DMS114 treated with DMSO at 0.1 percent for 48 hours (cell line): ENCODE results near the gene TICAM2.

Experiments
- DNase-seq: peaks from one replicate; lab custom pipeline; 2025; ENCODE audit not compliant: unreplicated experiment; lab: John Stamatoyannopoulos, UW

TICAM2 gene

GRCh38 chr5:115573133-115573532 is 29.1 kb downstream of the TICAM2 start:
- DNase-seq = no peak

GRCh38 chr5:115571441-115571878 is 30.8 kb downstream of the TICAM2 start:
- no peak for DNase-seq

- no peak for DNase-seq
These were observed 33.6 kb downstream of the TICAM2 start for GRCh38 chr5:115568668-115569067.

GRCh38 chr5:115565233-115565632 is 37.0 kb downstream of the TICAM2 start:
- no peak for DNase-seq

- no peak for DNase-seq
These were observed 41.1 kb downstream of the TICAM2 start for GRCh38 chr5:115561176-115561575.

- no peak for DNase-seq
These were observed 42.8 kb downstream of the TICAM2 start for GRCh38 chr5:115559524-115559923.

- DNase-seq = no peak
These were observed 43.8 kb downstream of the TICAM2 start for GRCh38 chr5:115558388-115558956.

- no peak for DNase-seq
These were observed 44.5 kb downstream of the TICAM2 start for GRCh38 chr5:115557667-115558387.

GRCh38 chr5:115556276-115556675 is 46.0 kb downstream of the TICAM2 start:
- no peak for DNase-seq

- no peak for DNase-seq
These were observed 47.1 kb downstream of the TICAM2 start for GRCh38 chr5:115555084-115555633.

- DNase-seq = no peak
These were observed 49.2 kb downstream of the TICAM2 start for GRCh38 chr5:115553082-115553481.

GRCh38 chr5:115551415-115551814 is 50.9 kb downstream of the TICAM2 start:
- DNase-seq = no peak

GRCh38 chr5:115549154-115549553 is 53.1 kb downstream of the TICAM2 start:
- no peak for DNase-seq

- no peak for DNase-seq
These were observed 53.6 kb downstream of the TICAM2 start for GRCh38 chr5:115548683-115549082.

- DNase-seq = no peak
These were observed 56.9 kb downstream of the TICAM2 start for GRCh38 chr5:115545351-115545882.

GRCh38 chr5:115544436-115545350 is 57.6 kb downstream of the TICAM2 start, which contains the start of gene FEM1C:
Gene FEM1C, minus strand, starts transcription at chr5:115544775. Its CDS starts 1,282 bp downstream, at chr5:115543493.
- peak; percentile 88 for DNase-seq

- no peak for DNase-seq
These were observed 58.2 kb downstream of the TICAM2 start for GRCh38 chr5:115544043-115544435.

- no peak for DNase-seq
These were observed 58.8 kb downstream of the TICAM2 start for GRCh38 chr5:115543365-115544042.

- no peak for DNase-seq
These were observed 59.5 kb downstream of the TICAM2 start for GRCh38 chr5:115542651-115543364.

GRCh38 chr5:115542086-115542485 is 60.2 kb downstream of the TICAM2 start:
- no peak for DNase-seq
